Measurements from ENCODE around the gene PSMD6.

Gene PSMD6

GRCh38 chr3:63972196-63972595 lies 51.1 kb downstream of the PSMD6 start:
- Histone ChIP-seq H3K4me1 (peaks cover 30% of the 10 kb centered on the region), H3K9ac (no peak overlapping the region), H3K4me2 (ENCODE audit: low read length) (no peak overlapping the region), H3K4me3 (ENCODE audit: low read depth, low read length) (no peak overlapping the region), H3K79me2 (peaks cover 44% of the 10 kb centered on the region), H2AFZ (no peak overlapping the region), H3K9me3 (ENCODE audit: control insufficient read depth, low read length) (no peaks in the 10 kb centered on the region), H3K36me3 (ENCODE audit: control insufficient read depth, insufficient read depth, low read length) (no peaks in the 10 kb centered on the region), H3K27me3 (ENCODE audit: control insufficient read depth, insufficient read depth, low read length) (no peaks in the 10 kb centered on the region), H3K27ac (no peak overlapping the region)
- no peak for TF ChIP-seq CTCF (IDR thresholded peaks at IDR 0.05)

- Histone ChIP-seq H3K9me3 (ENCODE audit: control insufficient read depth, low read length) (no peaks in the 10 kb centered on the region), H3K4me1 (peaks cover 27% of the 10 kb centered on the region), H3K36me3 (ENCODE audit: control insufficient read depth, insufficient read depth, low read length) (no peaks in the 10 kb centered on the region), H3K27ac (no peak overlapping the region), H3K9ac (no peak overlapping the region), H3K79me2 (peaks cover 37% of the 10 kb centered on the region), H3K27me3 (ENCODE audit: control insufficient read depth, insufficient read depth, low read length) (no peaks in the 10 kb centered on the region), H3K4me2 (ENCODE audit: low read length) (no peak overlapping the region), H3K4me3 (ENCODE audit: low read depth, low read length) (no peak overlapping the region), H2AFZ (no peak overlapping the region)
- no peak for TF ChIP-seq CTCF (IDR thresholded peaks at IDR 0.05)
Measured at GRCh38 chr3:63970631-63971475, 52.4 kb downstream of the PSMD6 start.

GRCh38 chr3:63969876-63970275 lies 53.4 kb downstream of the PSMD6 start:
- Histone ChIP-seq H3K9me3 (ENCODE audit: control insufficient read depth, low read length) (no peaks in the 10 kb centered on the region), H3K4me3 (ENCODE audit: low read depth, low read length) (no peak overlapping the region), H3K9ac (no peak overlapping the region), H3K79me2 (peaks cover 37% of the 10 kb centered on the region), H3K27ac (no peak overlapping the region), H3K36me3 (ENCODE audit: control insufficient read depth, insufficient read depth, low read length) (no peaks in the 10 kb centered on the region), H2AFZ (no peak overlapping the region), H3K27me3 (ENCODE audit: control insufficient read depth, insufficient read depth, low read length) (no peaks in the 10 kb centered on the region), H3K4me1 (peaks cover 27% of the 10 kb centered on the region), H3K4me2 (ENCODE audit: low read length) (no peak overlapping the region)
- no peak for TF ChIP-seq CTCF (IDR thresholded peaks at IDR 0.05)

GRCh38 chr3:63968612-63969350 lies 54.5 kb downstream of the PSMD6 start:
- no peak overlapping the region for H3K9ac ChIP-seq
- H3K4me1 ChIP-seq: peaks cover 27% of the 10 kb centered on the region

More at GRCh38 chr3:63968612-63969350, 54.5 kb downstream of the PSMD6 start:
- Histone ChIP-seq H3K9me3 (ENCODE audit: control insufficient read depth, low read length) (no peaks in the 10 kb centered on the region), H3K4me2 (ENCODE audit: low read length) (peak overlapping the region; percentile 65), H2AFZ (peak overlapping the region; percentile 70), H3K27ac (peak overlapping the region; percentile 90), H3K4me3 (ENCODE audit: low read depth, low read length) (peak overlapping the region; percentile 28), H3K36me3 (ENCODE audit: control insufficient read depth, insufficient read depth, low read length) (no peaks in the 10 kb centered on the region), H3K79me2 (peaks cover 29% of the 10 kb centered on the region), H3K27me3 (ENCODE audit: control insufficient read depth, insufficient read depth, low read length) (no peaks in the 10 kb centered on the region)
- TF ChIP-seq CTCF (IDR thresholded peaks at IDR 0.05): no peak

All from parathyroid adenoma (tissue), 2 donors.